Measurements from ENCODE around the gene MAP1LC3A.

DNA sequence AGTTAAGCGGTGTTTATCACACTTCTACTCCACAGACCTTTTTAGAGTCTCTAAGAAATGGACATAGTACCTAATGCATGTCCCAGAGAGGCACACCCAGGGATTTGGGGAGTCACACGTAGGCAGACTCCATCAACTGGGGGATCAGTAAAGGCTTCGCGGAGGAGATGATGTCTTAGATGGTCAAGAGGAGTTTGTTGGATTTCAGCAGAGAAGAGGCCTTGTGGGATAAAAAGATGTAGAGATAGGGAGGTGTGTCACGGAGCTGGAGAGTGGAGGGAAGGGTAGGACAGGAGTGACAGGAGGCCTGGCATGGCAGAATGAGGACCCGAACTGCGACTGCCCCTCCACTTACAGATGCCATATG lies 33.2 kb upstream of the MAP1LC3A start:
- TF ChIP-seq CTCF (IDR thresholded peaks at IDR 0.05) (no peak), POLR2A (IDR thresholded peaks at IDR 0.05) (no peak)
